ENCODE measurements around the gene CCDC146. TPM values are rescaled to one million over a fixed set of nuclear protein-coding genes. Genes with fewer than 3 reads are reported as not detected.

CCDC146 gene
- polyA plus RNA-seq, 3 donors: 0.08 to 7.2 (median 0.40) TPM

DNA sequence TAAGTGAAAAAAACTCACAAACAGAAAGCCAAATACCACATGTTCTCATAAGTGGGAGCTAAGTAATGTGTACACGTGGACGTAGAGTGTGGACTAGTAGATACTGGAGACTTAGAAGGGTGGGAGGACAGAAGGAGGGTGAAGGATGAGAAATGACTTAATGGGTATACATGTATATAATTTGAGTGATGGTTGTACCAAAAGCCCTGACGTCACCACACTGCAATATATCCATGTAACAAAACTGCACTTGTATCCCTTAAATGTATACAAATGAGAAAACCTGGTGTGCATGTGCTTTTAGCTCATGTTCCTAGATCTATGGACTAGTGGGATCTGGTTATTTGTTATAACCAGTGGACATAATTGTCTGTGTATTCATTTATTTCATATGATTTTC, 125.7 kb downstream of the CCDC146 start:
- peaks cover 0 to under 1% of the 10 kb centered on the region in 2 donors for H3K27me3 ChIP-seq (ENCODE audit: control insufficient read depth in 2 of 2, insufficient read depth in 2 of 2, low read length in 2 of 2)
- no peak for TF ChIP-seq CTCF (IDR thresholded peaks at IDR 0.05)
- no CpG with 5 or more reads among the region's 3 CpGs for whole genome bisulfite sequencing (ENCODE audit: insufficient coverage)
- no peak overlapping the region for H3K9ac ChIP-seq (ENCODE audit: insufficient read depth, low read length, poor library complexity, severe bottlenecking)
- no peaks in the 10 kb centered on the region for H3K9me3 Mint-ChIP-seq
- no peak overlapping the region for H3K4me2 ChIP-seq (replicated peaks; ENCODE audit: extremely low read depth, low read length, poor library complexity, severe bottlenecking)
- H3K9me3 ChIP-seq (replicated peaks in 1 of 2; ENCODE audit: control insufficient read depth in 1 of 2, insufficient read depth in 1 of 2, low read length in 2 of 2): no peaks in the 10 kb centered on the region
- no peak overlapping the region for H3K27ac Mint-ChIP-seq
- H3K36me3 ChIP-seq (replicated peaks in 1 of 2; ENCODE audit: control insufficient read depth in 1 of 2, insufficient read depth in 2 of 2, low read length in 2 of 2): no peaks in the 10 kb centered on the region
- H3K27ac ChIP-seq (ENCODE audit: low read depth in 1 of 2, low read length in 2 of 2): no peak overlapping the region
- H3K27me3 Mint-ChIP-seq (ENCODE audit: low read depth in 3 of 3): no peaks in the 10 kb centered on the region
- H3K4me1 Mint-ChIP-seq: peaks cover 27% of the 10 kb centered on the region
- DNase-seq: no peak
- H3K4me3 ChIP-seq (replicated peaks in 1 of 3; ENCODE audit: low read depth in 2 of 3, low read length in 3 of 3): no peak overlapping the region
- H2AFZ ChIP-seq (ENCODE audit: insufficient read depth, low read depth, low read length, poor library complexity, severe bottlenecking): no peak overlapping the region
- H3K79me2 ChIP-seq (ENCODE audit: insufficient read depth, low read length): peaks cover 16% of the 10 kb centered on the region
- no peak overlapping the region for H3K4me3 Mint-ChIP-seq
- no peaks in the 10 kb centered on the region for H4K20me1 ChIP-seq (ENCODE audit: insufficient read depth, low read length)
- intact Hi-C loops (cut with micrococcal nuclease): loop anchor here (5.0 to 10.0 kb wide), 2 partner anchors 79 to 123 kb away; partner anchors contain the start of gene CCDC146 (in 2 of the 2)
- peaks cover 23 to 38% of the 10 kb centered on the region in 2 donors for H3K4me1 ChIP-seq (ENCODE audit: control insufficient read depth in 1 of 2, insufficient read depth in 2 of 2, low read length in 2 of 2)
- peaks cover 0 to 2% of the 10 kb centered on the region in 2 donors for H3K36me3 Mint-ChIP-seq

DNA sequence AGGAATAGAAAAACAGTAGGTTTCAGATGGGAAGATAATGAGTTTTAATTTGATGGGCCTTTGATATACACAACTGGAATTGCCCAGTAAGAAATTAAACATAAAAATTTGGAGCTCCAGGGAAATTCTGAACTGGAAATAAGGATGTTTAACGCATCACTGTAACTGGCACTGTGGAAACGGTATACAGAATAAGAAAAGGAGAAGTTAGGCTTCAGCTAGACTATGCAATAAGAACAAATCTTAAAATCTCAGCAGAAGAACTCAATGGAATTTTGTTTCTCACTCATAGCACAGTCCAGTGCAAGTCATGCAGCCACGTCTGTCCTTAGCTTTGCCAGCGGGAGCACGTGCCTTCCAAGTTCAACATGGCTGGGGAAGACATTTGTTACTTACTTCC, 130.1 kb downstream of the CCDC146 start:
- Histone ChIP-seq H2AFZ (ENCODE audit: insufficient read depth, low read depth, low read length, poor library complexity, severe bottlenecking) (no peak overlapping the region), H3K4me1 (ENCODE audit: control insufficient read depth in 1 of 2, insufficient read depth in 2 of 2, low read length in 2 of 2) (peaks cover 0 to 7% of the 10 kb centered on the region in 2 donors), H3K4me2 (replicated peaks; ENCODE audit: extremely low read depth, low read length, poor library complexity, severe bottlenecking) (no peak overlapping the region), H3K36me3 (replicated peaks in 1 of 2; ENCODE audit: control insufficient read depth in 1 of 2, insufficient read depth in 2 of 2, low read length in 2 of 2) (no peaks in the 10 kb centered on the region), H3K27me3 (ENCODE audit: control insufficient read depth in 2 of 2, insufficient read depth in 2 of 2, low read length in 2 of 2) (peaks cover 0 to 2% of the 10 kb centered on the region in 2 donors), H3K9ac (ENCODE audit: insufficient read depth, low read length, poor library complexity, severe bottlenecking) (no peak overlapping the region), H3K27ac (ENCODE audit: low read depth in 1 of 2, low read length in 2 of 2) (no peak overlapping the region), H3K79me2 (ENCODE audit: insufficient read depth, low read length) (no peaks in the 10 kb centered on the region), H3K4me3 (replicated peaks in 1 of 3; ENCODE audit: low read depth in 2 of 3, low read length in 3 of 3) (no peak overlapping the region), H3K9me3 (replicated peaks in 1 of 2; ENCODE audit: control insufficient read depth in 1 of 2, insufficient read depth in 1 of 2, low read length in 2 of 2) (no peaks in the 10 kb centered on the region), H4K20me1 (ENCODE audit: insufficient read depth, low read length) (no peaks in the 10 kb centered on the region)
- Mint-ChIP-seq H3K4me1 (peaks cover 6% of the 10 kb centered on the region), H3K4me3 (no peak overlapping the region), H3K9me3 (no peaks in the 10 kb centered on the region), H3K27me3 (ENCODE audit: low read depth in 3 of 3) (peaks cover 0 to 2% (median 0%) of the 10 kb centered on the region in 3 donors), H3K27ac (peak overlapping the region in 1 of 7 donors; percentile 13), H3K36me3 (peaks cover 0 to 2% of the 10 kb centered on the region in 2 donors)
- DNase-seq: peak in 1 of 3 donors; percentile 39
- no peak for TF ChIP-seq CTCF (IDR thresholded peaks at IDR 0.05)
- no CpG with 5 or more reads among the region's 5 CpGs for WGBS (ENCODE audit: insufficient coverage)
- intact Hi-C loops (cut with micrococcal nuclease): no loop called here
